HCT116 (cell line): ENCODE data around the gene NELFB.

Source experiments
- CTCF ChIP-seq, 3 experiments: fragments of 200-600 bp in 1 of 3; sonication (generic) in 1 of 3; IDR thresholded peaks in 2 of 3; conservative IDR thresholded peaks in 1 of 3; 2 replicates each; pipeline ENCODE4 v1.5.1; 2012 to 2017; ENCODE audit warnings: low read depth in 2 of 3, low read length in 2 of 3, antibody characterized with exemption in 1 of 3, borderline replicate concordance in 1 of 3, control low read depth in 1 of 3, mild to moderate bottlenecking in 1 of 3, mixed read lengths in 1 of 3, mixed run types in 1 of 3, moderate library complexity in 1 of 3; ENCODE audit not compliant: insufficient read depth in 1 of 3
- EZH2 ChIP-seq: fragments of 200-600 bp; sonication (generic); IDR thresholded peaks from 2 replicates; pipeline ENCODE4 v1.6.1; 2017; ENCODE audit warnings: antibody characterized with exemption, mixed run types
- EZH2phosphoT487 ChIP-seq: fragments of 200-600 bp; IDR thresholded peaks from 2 replicates; pipeline ENCODE4 v1.6.1; 2018; ENCODE audit warnings: antibody characterized with exemption, borderline replicate concordance
- FOSL1 ChIP-seq: IDR thresholded peaks from 2 replicates; pipeline ENCODE4 v1.6.1; 2012; ENCODE audit warnings: low read depth
- JUND ChIP-seq: IDR thresholded peaks from 2 replicates; pipeline ENCODE4 v1.6.1; 2012
- POLR2AphosphoS5 ChIP-seq: IDR thresholded peaks from 2 replicates; pipeline ENCODE4 v1.6.1; 2011; ENCODE audit warnings: mild to moderate bottlenecking, low read depth, low read length, moderate library complexity
- RAD21 ChIP-seq: IDR thresholded peaks from 2 replicates; pipeline ENCODE4 v1.6.1; 2012; ENCODE audit warnings: low read depth, mild to moderate bottlenecking
- REST ChIP-seq: IDR thresholded peaks from 2 replicates; pipeline ENCODE4 v1.6.1; 2012; ENCODE audit warnings: low read depth
- SIN3A ChIP-seq: IDR thresholded peaks from 2 replicates; pipeline ENCODE4 v1.6.1; 2012; ENCODE audit warnings: low read depth
- SP1 ChIP-seq: IDR thresholded peaks from 2 replicates; pipeline ENCODE4 v1.6.1; 2012; ENCODE audit warnings: low read depth
- SRF ChIP-seq: IDR thresholded peaks from 2 replicates; pipeline ENCODE4 v1.6.1; 2012; ENCODE audit warnings: low read depth
- TCF7L2 ChIP-seq: IDR thresholded peaks from 2 replicates; pipeline ENCODE4 v1.7.0; 2011; ENCODE audit warnings: borderline replicate concordance, inconsistent platforms; ENCODE audit not compliant: insufficient read depth, insufficient read length; ENCODE audit errors: extremely low read depth
- YY1 ChIP-seq: IDR thresholded peaks from 2 replicates; pipeline ENCODE4 v1.6.1; 2011; ENCODE audit warnings: low read length, low read depth, moderate library complexity, mild to moderate bottlenecking; ENCODE audit not compliant: insufficient replicate concordance; ENCODE audit errors: extremely low read depth
- ZNF274 ChIP-seq: fragments of 200-500 bp; sonication (Bioruptor generic); IDR thresholded peaks from 2 replicates; pipeline ENCODE4 v1.6.1; 2014; ENCODE audit warnings: mild to moderate bottlenecking, low read depth, low read length, inconsistent platforms

DNA sequence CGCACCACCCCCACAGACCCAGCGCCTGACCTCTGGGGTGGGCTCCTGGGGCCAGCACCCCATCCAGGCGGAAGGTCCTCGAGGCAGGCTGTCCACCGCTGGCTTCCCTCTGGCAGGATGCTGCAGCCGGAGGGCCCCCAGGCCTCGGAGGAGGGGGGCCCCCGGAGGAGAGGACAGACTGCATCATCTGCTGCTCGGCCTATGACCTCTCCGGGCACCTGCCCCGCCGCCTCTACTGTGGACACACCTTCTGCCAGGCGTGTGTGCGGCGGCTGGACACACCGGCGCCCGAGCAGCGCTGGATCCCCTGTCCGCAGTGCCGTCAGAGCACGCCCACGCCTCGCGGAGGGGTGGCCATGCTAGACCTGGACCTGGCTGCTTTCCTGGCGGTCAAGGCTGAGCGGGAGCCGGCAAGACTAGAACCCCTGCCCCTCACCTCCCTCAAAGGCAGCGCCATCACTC lies 26.6 kb upstream of the NELFB start:
- TF ChIP-seq EZH2 (no peak), CTCF (IDR thresholded peaks at IDR 0.05 in 2 of 3, conservative IDR thresholded peaks at IDR 0.05 in 1 of 3; ENCODE audit: borderline replicate concordance in 1 of 3, insufficient read depth in 1 of 3, low read depth in 2 of 3, low read length in 2 of 3) (no peak), YY1 (no peak), TCF7L2 (no peak), SRF (no peak), EZH2phosphoT487 (no peak), RAD21 (no peak), ZNF274 (no peak), REST (no peak), SIN3A (no peak), FOSL1 (no peak), POLR2AphosphoS5 (no peak), JUND (no peak), SP1 (no peak)
